Thyroid gland (tissue), 4 donors: Measurements from ENCODE around the gene MYOF. TPM values are rescaled to one million over a fixed set of nuclear protein-coding genes. Genes with fewer than 3 reads are reported as not detected.

ENCODE experiments used
- DNase-seq, 2 donors: peaks; one replicate each; pipeline ENCODE4 v3.0.0-alpha.2; 2019
- H3K27ac ChIP-seq, 3 donors: fragments of 200-600 bp; sonication (generic); 1 replicate in 2 of 3; 2 replicates in 1 of 3; pipeline ENCODE4 v1.5.1; 2016 to 2019; ENCODE audit warnings: mild to moderate bottlenecking in 1 of 3, moderate library complexity in 1 of 3
- H3K27me3 ChIP-seq: fragments of 200-600 bp; sonication (generic); one replicate; pipeline ENCODE4 v1.5.1; 2019
- H3K36me3 ChIP-seq, 2 donors: fragments of 200-600 bp; sonication (generic); one replicate each; pipeline ENCODE4 v1.5.1; 2016 to 2019
- H3K4me1 ChIP-seq, 2 donors: fragments of 200-600 bp; sonication (generic); one replicate each; pipeline ENCODE4 v1.5.1; 2017 to 2019
- H3K4me3 ChIP-seq, 3 donors: fragments of 200-600 bp; sonication (generic); replicated peaks in 1 of 3; 1 replicate in 2 of 3; 2 replicates in 1 of 3; pipeline ENCODE4 v1.5.1; 2016; ENCODE audit warnings: mild to moderate bottlenecking in 1 of 3
- H3K9me3 ChIP-seq: fragments of 200-600 bp; sonication (generic); one replicate; pipeline ENCODE4 v1.5.1; 2017
- POLR2A ChIP-seq, 2 donors: fragments of 450-650 bp; IDR thresholded peaks; one replicate each; pipeline ENCODE4 v1.6.1; 2017; ENCODE audit warnings: antibody characterized with exemption in 2 of 2, mild to moderate bottlenecking in 2 of 2, moderate library complexity in 1 of 2
- WGBS, 2 donors: methylation state at CpG; one replicate each; pipeline ENCODE4 v1.1.5; 2017; 5-methylcytosine and 5-hydroxymethylcytosine counted together
- intact Hi-C: fragments of 100-400 bp; cut with DNase I; formaldehyde crosslinking; loops from one replicate; pipeline ENCODE4 v1.15.1; 2023
- total RNA-seq, 4 donors: library from RNA; depleted of rRNA; stranded (reverse); fragments of >200 nt; gene quantifications; one replicate each; pipeline ENCODE4 v1.2.3, GENCODE V29; 2016
- TF ChIP-seq, protein P1 (sequence below), 6 experiments: fragments of 200-600 bp in 3 of 6; fragments of 450-650 bp in 3 of 6; sonication (generic) in 3 of 6; IDR thresholded peaks; one replicate each; pipeline ENCODE4 v1.5.1; 2016 to 2019; ENCODE audit warnings: antibody characterized with exemption in 6 of 6, mild to moderate bottlenecking in 2 of 6, inconsistent platforms in 1 of 6, moderate library complexity in 1 of 6

The MYOF gene
- total RNA-seq, 4 donors from 2014 or later = 72.3 to 210 (median 118) TPM

DNA sequence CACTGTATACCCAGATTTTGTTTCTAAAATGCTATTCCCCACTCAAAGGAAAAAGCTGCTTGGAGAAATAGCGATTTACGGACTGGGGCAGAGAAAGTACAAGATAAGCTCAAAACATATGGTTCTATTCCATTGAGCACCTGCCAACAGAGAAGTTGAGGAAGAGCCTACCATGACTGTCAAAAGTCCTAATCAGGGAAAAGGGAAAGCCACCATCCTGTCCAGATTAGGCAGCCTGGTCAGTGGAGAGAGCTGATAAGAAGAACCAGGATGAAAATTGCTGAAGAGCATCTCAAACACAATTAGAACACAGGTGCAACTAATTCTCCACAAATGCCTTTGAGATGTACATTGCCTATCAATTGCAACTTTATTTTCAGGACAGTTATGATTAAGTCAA lies 104.1 kb downstream of the MYOF start:
- H3K4me1 ChIP-seq = peaks cover 9 to 10% of the 10 kb centered on the region in 2 donors
- peak overlapping the region in 1 of 3 donors; percentile 79 for H3K27ac ChIP-seq
- H3K27me3 ChIP-seq = no peaks in the 10 kb centered on the region
- intact Hi-C loops = no loop called here
- TF ChIP-seq POLR2A (IDR thresholded peaks at IDR 0.05) = no peak
- TF ChIP-seq, protein P1, sequence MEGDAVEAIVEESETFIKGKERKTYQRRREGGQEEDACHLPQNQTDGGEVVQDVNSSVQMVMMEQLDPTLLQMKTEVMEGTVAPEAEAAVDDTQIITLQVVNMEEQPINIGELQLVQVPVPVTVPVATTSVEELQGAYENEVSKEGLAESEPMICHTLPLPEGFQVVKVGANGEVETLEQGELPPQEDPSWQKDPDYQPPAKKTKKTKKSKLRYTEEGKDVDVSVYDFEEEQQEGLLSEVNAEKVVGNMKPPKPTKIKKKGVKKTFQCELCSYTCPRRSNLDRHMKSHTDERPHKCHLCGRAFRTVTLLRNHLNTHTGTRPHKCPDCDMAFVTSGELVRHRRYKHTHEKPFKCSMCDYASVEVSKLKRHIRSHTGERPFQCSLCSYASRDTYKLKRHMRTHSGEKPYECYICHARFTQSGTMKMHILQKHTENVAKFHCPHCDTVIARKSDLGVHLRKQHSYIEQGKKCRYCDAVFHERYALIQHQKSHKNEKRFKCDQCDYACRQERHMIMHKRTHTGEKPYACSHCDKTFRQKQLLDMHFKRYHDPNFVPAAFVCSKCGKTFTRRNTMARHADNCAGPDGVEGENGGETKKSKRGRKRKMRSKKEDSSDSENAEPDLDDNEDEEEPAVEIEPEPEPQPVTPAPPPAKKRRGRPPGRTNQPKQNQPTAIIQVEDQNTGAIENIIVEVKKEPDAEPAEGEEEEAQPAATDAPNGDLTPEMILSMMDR (IDR thresholded peaks at IDR 0.05) = no peak
- no peaks in the 10 kb centered on the region for H3K9me3 ChIP-seq
- no peak for DNase-seq
- no peak overlapping the region for H3K4me3 ChIP-seq
- WGBS, 2 donors = 95 to 96% methylated on average over 2 of the region's 2 CpGs
- H3K36me3 ChIP-seq = peaks cover 22 to 23% of the 10 kb centered on the region in 2 donors

DNA sequence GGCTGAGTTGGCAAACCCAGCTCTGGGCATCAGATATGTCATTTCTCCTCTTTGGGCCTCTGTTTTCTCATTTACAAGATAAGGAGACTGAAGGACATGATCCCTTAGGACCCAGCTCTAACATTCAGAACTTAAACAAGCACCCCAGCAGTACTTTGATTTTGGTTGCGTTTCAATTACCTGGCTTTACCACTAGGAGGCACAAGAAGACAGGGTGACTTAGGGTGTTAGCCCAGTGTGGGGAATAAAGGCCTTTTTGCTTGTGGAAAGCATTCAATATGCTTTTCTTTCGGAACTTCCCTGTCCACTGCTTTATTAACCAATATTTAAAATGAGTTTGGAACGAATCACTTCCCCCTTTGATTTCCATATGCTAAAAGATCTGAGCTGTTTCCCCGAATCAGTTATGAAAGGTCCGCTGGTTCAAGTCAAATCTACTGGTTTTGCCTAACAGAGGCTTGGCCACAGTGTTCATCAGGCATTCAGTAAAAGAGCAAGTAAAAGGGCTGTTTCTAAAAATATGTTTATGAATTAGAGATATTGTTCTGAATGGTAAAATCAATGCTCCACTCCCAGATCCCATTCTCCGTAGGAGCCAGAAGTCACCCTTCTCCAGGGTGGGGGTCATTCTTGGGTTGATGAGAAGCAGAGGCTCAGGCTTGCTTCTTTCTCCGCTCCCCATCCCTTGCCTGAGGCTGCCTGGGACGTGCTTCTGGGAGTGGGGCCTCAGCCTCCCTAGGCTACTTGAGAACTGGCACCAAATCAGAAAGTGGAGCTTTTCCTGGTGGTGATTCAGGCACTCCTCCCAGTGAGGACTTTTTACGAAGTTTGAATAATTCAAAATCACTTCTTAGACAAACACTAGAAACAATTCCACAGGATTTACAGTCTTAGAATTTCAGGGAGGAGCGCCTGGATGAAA lies 105.5 kb downstream of the MYOF start:
- WGBS, 2 donors = 22 to 24% methylated on average over 10 of the region's 10 CpGs
- H3K27ac ChIP-seq = peak overlapping the region; percentile 64 to 84 (median 79)
- no peak for TF ChIP-seq POLR2A (IDR thresholded peaks at IDR 0.05)
- TF ChIP-seq, protein P1 (IDR thresholded peaks at IDR 0.05) = peak; percentile 83 to 99 (median 92)
- intact Hi-C loops = no loop called here
- peak; percentile 71 to 73 for DNase-seq
- H3K4me3 ChIP-seq = no peak overlapping the region
- H3K4me1 ChIP-seq = peaks cover 9 to 10% of the 10 kb centered on the region in 2 donors
- peaks cover 33 to 37% of the 10 kb centered on the region in 2 donors for H3K36me3 ChIP-seq
- H3K27me3 ChIP-seq = no peaks in the 10 kb centered on the region
- H3K9me3 ChIP-seq = no peaks in the 10 kb centered on the region

DNA sequence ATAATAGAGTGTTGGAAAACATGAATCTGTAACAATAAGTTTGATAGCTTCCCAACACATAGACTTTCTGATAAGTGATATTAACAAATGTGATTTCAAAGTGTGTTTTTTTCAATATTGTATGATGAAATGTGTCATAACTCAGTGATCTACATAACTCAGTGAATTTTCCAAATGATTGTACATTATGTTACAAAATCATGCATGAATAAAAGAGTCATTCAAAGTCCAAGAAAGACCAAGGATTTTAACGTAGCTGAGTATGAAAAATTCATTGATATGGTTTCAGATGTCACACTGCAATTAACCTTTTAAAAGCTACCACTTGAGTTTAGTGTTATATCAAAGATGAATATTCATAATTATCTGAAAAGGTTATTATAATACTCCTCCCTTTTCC lies 111.2 kb downstream of the MYOF start:
- H3K4me1 ChIP-seq = no peaks in the 10 kb centered on the region
- no peak for DNase-seq
- H3K36me3 ChIP-seq = peaks cover 20 to 33% of the 10 kb centered on the region in 2 donors
- H3K27me3 ChIP-seq = no peaks in the 10 kb centered on the region
- H3K9me3 ChIP-seq = no peaks in the 10 kb centered on the region
- WGBS, 2 donors = 77 to 81% methylated on average over 1 of the region's 1 CpG
- no peak overlapping the region for H3K4me3 ChIP-seq
- TF ChIP-seq POLR2A (IDR thresholded peaks at IDR 0.05) = no peak
- TF ChIP-seq, protein P1 (IDR thresholded peaks at IDR 0.05) = no peak
- H3K27ac ChIP-seq = no peak overlapping the region
- intact Hi-C loops = no loop called here

DNA sequence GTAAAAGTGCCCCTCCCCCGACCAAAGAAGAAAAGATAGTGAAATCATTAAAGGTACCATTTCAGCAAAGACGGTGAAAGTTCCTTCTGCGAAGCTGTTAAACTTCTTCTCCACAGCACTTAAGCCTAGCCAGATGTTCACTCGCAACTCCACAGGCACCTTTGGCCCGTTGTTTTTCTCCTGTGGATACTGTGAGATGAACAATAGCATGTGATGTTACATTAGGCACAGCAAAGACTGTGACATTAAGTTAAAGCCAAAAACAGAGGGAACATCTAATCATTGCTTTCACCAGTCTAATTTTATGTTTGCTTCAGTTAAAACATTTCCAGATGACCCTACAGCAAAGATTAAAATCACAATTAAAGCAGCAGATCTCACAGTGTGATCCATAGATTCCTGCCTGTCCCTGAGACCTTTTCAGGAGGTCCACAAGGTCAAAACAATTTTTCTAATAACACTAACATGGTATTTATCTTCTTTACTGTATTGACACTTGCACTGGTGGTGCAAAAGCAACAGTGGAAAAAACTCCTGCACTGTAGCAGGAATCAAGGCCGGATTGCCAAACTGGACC lies 112.5 kb downstream of the MYOF start:
- H3K27me3 ChIP-seq = no peaks in the 10 kb centered on the region
- no peak for DNase-seq
- peaks cover 20 to 32% of the 10 kb centered on the region in 2 donors for H3K36me3 ChIP-seq
- no peaks in the 10 kb centered on the region for H3K4me1 ChIP-seq
- H3K27ac ChIP-seq = no peak overlapping the region
- no peaks in the 10 kb centered on the region for H3K9me3 ChIP-seq
- WGBS, 2 donors = 83 to 84% methylated on average over 6 of the region's 6 CpGs
- TF ChIP-seq, protein P1 (IDR thresholded peaks at IDR 0.05) = no peak
- TF ChIP-seq POLR2A (IDR thresholded peaks at IDR 0.05) = no peak
- intact Hi-C loops = no loop called here
- no peak overlapping the region for H3K4me3 ChIP-seq

DNA sequence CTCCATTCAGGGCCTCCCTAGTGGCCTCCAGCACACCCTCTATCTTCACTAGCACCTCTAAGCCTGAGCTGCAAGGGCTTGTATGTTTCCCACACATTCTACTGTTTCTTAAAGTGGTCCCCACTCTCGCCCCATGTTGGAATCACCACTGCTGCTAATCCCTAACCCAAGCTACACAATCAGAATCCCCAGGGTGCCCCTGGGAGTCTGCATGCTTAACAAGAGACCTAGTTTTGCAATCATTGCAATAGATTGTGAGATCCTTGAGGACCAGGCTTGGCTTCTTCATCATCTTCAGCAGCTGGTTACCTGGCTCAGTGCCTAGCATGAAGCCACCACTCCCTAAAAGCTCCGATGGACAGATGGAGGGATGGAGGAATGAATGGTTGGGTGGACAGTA lies 113.9 kb downstream of the MYOF start:
- H3K36me3 ChIP-seq = peaks cover 24 to 32% of the 10 kb centered on the region in 2 donors
- H3K27me3 ChIP-seq = no peaks in the 10 kb centered on the region
- intact Hi-C loops = no loop called here
- 82 to 95% methylated on average over 2 of the region's 2 CpGs for WGBS, 2 donors
- H3K9me3 ChIP-seq = no peaks in the 10 kb centered on the region
- H3K4me3 ChIP-seq = no peak overlapping the region
- DNase-seq = no peak
- H3K27ac ChIP-seq = no peak overlapping the region
- TF ChIP-seq, protein P1 (IDR thresholded peaks at IDR 0.05) = no peak
- no peak for TF ChIP-seq POLR2A (IDR thresholded peaks at IDR 0.05)
- H3K4me1 ChIP-seq = no peaks in the 10 kb centered on the region
